LNCaP clone FGC (cell line): ENCODE data around the gene CDC20B.
A peak's percentile ranks its signal among the peaks of the same experiment; 100 is the strongest.

ENCODE experiments used
- DNase-seq: peaks from one replicate; pipeline ENCODE4 v3.0.0-alpha.2; 2011; ENCODE audit warnings: low read depth
- H3K4me3 ChIP-seq: 2 replicates; pipeline ENCODE4 v1.5.1; 2011; ENCODE audit warnings: mild to moderate bottlenecking, low read depth, low read length, control low read depth
- TF ChIP-seq, protein P1 (sequence below): IDR thresholded peaks from 2 replicates; pipeline ENCODE4 v1.5.1; 2012; ENCODE audit warnings: mild to moderate bottlenecking; ENCODE audit not compliant: control insufficient read depth, insufficient read depth; ENCODE audit errors: extremely low read depth

Gene CDC20B

DNA sequence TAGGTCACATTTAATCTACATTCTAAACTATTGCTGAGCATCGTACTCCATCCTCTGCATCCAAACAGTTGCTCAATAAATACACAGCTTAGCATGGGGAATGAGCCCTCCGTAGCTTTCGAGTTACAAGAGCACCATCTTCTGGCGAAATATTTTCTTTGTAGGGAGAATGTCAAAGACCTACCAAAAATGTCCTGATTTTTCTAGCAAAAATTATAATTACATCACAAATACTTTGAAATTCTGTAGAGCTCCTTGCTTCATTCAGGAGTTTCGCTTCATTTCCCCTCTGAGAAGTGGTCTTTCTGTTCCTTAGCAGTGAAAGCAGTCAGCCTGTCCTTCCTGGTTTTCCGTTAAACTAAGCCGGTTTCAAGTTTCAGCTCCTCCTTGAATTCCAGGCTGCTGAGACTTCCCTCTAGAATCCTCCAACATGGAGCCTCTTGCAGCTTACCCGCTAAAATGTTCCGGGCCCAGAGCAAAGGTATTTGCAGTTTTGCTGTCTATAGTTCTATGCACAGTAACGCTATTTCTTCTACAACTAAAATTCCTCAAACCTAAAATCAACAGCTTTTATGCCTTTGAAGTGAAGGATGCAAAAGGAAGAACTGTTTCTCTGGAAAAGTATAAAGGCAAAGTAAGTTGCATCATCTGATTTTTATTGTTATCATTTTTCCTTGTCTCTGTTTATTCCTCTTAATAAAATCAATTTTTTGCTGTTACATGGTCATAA lies 13.0 kb downstream of the CDC20B start, which contains the start of gene GPX8:
Gene GPX8, plus strand, starts transcription at position 409 of the 730 bp plus-strand sequence. Its CDS starts 22 bp downstream, at position 431.
- TF ChIP-seq, protein P1, sequence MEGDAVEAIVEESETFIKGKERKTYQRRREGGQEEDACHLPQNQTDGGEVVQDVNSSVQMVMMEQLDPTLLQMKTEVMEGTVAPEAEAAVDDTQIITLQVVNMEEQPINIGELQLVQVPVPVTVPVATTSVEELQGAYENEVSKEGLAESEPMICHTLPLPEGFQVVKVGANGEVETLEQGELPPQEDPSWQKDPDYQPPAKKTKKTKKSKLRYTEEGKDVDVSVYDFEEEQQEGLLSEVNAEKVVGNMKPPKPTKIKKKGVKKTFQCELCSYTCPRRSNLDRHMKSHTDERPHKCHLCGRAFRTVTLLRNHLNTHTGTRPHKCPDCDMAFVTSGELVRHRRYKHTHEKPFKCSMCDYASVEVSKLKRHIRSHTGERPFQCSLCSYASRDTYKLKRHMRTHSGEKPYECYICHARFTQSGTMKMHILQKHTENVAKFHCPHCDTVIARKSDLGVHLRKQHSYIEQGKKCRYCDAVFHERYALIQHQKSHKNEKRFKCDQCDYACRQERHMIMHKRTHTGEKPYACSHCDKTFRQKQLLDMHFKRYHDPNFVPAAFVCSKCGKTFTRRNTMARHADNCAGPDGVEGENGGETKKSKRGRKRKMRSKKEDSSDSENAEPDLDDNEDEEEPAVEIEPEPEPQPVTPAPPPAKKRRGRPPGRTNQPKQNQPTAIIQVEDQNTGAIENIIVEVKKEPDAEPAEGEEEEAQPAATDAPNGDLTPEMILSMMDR = peak; percentile 54
- peak; percentile 46 for DNase-seq
- H3K4me3 ChIP-seq = peak within 1 kb of the TSS; percentile 54

DNA sequence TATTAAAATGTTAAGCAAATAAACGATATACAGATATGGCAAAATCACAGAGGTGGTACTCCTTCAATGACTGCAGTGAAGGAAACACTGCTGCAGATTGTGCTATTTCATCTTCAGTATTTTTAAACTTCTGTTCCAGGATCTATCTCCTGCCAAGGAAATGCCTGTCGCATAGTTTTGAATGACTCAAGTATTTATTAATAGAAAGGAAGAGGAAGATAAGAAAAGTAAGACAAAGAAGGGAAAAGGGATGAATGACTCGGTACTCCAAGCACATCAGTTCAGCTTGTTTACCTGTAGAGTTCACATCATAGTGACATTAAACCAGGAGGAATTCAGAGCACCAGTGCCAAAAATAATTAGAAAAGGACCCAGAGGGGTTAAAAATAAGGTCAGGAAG lies 18.1 kb downstream of the CDC20B start:
- no peak for DNase-seq
- TF ChIP-seq, protein P1 = no peak
- H3K4me3 ChIP-seq = no peak overlapping the region

DNA sequence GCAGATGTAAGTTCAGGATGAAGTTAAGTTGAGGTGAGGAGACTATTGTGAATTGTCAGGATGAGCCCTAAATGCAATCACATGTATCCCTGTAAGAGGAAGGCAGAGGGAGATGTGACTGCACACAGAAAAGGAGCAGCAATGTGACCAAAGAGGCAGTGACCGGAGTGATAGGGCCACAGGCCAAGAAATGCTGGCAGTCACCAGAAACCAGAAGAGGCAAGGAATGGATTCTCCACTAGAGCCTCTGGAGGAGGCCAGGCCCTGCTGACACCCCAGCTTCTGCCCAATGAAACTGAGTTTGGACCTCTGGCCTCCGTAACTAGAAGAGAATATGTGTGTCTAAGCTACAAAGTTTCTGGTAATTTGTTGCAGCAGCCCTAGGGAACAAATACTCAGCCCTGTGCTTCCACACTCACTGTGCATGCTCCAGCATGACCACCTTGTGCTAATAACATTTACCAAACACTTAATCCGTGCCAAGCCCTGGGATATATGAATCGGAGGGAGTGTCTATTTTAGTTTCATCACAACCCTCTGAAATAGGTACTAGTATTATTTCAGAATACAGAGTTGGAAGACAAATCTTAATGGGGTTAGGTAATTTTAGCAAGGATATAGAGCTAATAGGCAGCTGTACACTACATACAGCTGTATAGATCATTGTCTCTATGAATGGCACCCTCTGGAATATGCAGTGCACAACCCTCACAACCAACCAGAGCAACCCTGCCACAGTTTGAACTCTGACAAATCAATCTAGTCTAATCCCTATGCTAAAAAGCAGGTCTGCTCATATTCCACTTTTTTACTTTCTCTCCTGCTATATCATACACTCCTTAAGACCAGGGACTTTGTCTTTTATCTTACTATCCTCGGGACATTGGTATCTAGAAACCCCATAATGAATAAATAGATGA lies 20.8 kb downstream of the CDC20B start:
- DNase-seq = no peak

GRCh38 chr5:55149308-55149795 lies 23.6 kb downstream of the CDC20B start:
- TF ChIP-seq, protein P1 = no peak
- no peak for DNase-seq
- no peak overlapping the region for H3K4me3 ChIP-seq

More for the DNA sequence above, 20.8 kb downstream of the CDC20B start:
- H3K4me3 ChIP-seq = no peak overlapping the region
- TF ChIP-seq, protein P1 = no peak

DNA sequence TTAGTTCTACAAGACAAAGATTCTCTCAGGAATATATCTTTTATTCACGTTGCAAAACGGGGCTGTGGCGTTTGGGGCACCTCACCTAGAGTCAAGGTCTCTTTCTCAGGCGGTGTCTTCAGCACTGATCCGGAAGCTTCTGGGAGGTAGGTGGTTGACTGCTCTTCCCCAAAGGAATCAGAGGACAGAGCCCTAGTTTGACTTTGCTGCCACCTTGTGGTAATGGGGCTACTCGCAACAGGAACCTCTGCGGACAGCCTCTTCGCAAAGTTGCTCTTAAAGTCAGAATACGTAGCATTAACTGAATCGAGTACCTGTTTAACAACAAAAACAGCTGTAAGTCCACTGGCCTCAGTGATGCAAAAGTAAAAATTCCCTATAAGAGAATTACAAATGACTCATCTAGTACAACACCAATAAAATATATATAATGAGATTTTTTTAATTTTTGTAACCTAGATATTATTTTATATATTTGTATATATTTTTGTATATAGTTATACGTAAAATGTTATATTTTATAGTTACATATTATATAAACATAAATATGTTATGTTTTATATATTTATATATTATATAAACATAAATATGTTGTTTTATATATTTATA lies 26.3 kb downstream of the CDC20B start:
- TF ChIP-seq, protein P1 = peak; percentile 98
- DNase-seq = peak; percentile 70

DNA sequence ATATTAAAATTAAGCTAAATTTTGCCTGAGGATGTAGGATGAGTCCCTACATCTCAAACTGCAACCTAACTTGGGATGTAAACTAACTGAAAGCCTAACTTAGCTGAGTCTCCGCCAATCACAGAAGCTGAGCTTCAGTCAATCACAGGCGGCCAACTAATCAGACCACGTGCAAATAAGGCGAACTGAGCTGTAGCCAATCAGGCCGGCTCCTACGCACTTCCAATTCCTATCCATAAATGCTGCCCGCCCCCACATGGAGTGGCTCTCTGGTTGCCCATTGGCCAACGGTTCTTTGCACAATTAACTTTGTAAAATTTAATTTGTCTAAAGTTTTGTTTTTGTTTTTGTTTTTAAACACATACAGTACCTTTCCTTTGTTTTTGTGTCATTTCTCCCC lies 26.9 kb downstream of the CDC20B start:
- H3K4me3 ChIP-seq = no peak overlapping the region
- no peak for DNase-seq
- TF ChIP-seq, protein P1 = no peak

More for the DNA sequence above, 26.3 kb downstream of the CDC20B start:
- H3K4me3 ChIP-seq = no peak overlapping the region
